Measurements from ENCODE around the gene CAPN2.

CAPN2 gene

GRCh38 chr1:223758734-223759133 is 46.4 kb downstream of the CAPN2 start:
- no peaks in the 10 kb centered on the region for H3K36me3 ChIP-seq (ENCODE audit: insufficient read depth)

GRCh38 chr1:223759273-223759672 is 46.9 kb downstream of the CAPN2 start:
- Histone ChIP-seq H3K4me2 (no peak overlapping the region), H3K36me3 (ENCODE audit: insufficient read depth) (no peaks in the 10 kb centered on the region)

More at GRCh38 chr1:223758734-223759133, 46.4 kb downstream of the CAPN2 start:
- Histone ChIP-seq H3K4me3 (IDR thresholded peaks at IDR 0.05; ENCODE audit: insufficient read depth, low read depth, low read length) (no peak overlapping the region), H3K4me2 (no peak overlapping the region), H3K79me2 (ENCODE audit: insufficient read depth, low read depth) (no peaks in the 10 kb centered on the region), H4K20me1 (ENCODE audit: insufficient read depth) (no peaks in the 10 kb centered on the region), H3K27ac (no peak overlapping the region), H2AFZ (ENCODE audit: low read depth) (no peak overlapping the region), H3K27me3 (ENCODE audit: insufficient read depth, low read depth) (no peaks in the 10 kb centered on the region), H3K9ac (no peak overlapping the region), H3K4me1 (ENCODE audit: low read depth, poor library complexity, severe bottlenecking) (no peaks in the 10 kb centered on the region)
- no peak for TF ChIP-seq CTCF (conservative IDR thresholded peaks at IDR 0.05; ENCODE audit: low read depth, low read length)

GRCh38 chr1:223760833-223761232 is 48.5 kb downstream of the CAPN2 start:
- Histone ChIP-seq H3K79me2 (ENCODE audit: insufficient read depth, low read depth) (no peaks in the 10 kb centered on the region), H3K4me3 (IDR thresholded peaks at IDR 0.05; ENCODE audit: insufficient read depth, low read depth, low read length) (no peak overlapping the region), H3K27ac (no peak overlapping the region), H3K4me1 (ENCODE audit: low read depth, poor library complexity, severe bottlenecking) (no peaks in the 10 kb centered on the region), H3K27me3 (ENCODE audit: insufficient read depth, low read depth) (no peaks in the 10 kb centered on the region), H2AFZ (ENCODE audit: low read depth) (no peak overlapping the region), H3K4me2 (no peak overlapping the region), H4K20me1 (ENCODE audit: insufficient read depth) (no peaks in the 10 kb centered on the region), H3K9ac (no peak overlapping the region), H3K36me3 (ENCODE audit: insufficient read depth) (no peaks in the 10 kb centered on the region)
- TF ChIP-seq CTCF (conservative IDR thresholded peaks at IDR 0.05; ENCODE audit: low read depth, low read length), result no peak

More at GRCh38 chr1:223759273-223759672, 46.9 kb downstream of the CAPN2 start:
- no peaks in the 10 kb centered on the region for H3K79me2 ChIP-seq (ENCODE audit: insufficient read depth, low read depth)
- H3K9ac ChIP-seq, result no peak overlapping the region
- TF ChIP-seq CTCF (conservative IDR thresholded peaks at IDR 0.05; ENCODE audit: low read depth, low read length), result no peak
- H3K4me3 ChIP-seq (IDR thresholded peaks at IDR 0.05; ENCODE audit: insufficient read depth, low read depth, low read length), result no peak overlapping the region
- H3K27me3 ChIP-seq (ENCODE audit: insufficient read depth, low read depth), result no peaks in the 10 kb centered on the region
- no peak overlapping the region for H2AFZ ChIP-seq (ENCODE audit: low read depth)
- H4K20me1 ChIP-seq (ENCODE audit: insufficient read depth), result no peaks in the 10 kb centered on the region
- no peaks in the 10 kb centered on the region for H3K4me1 ChIP-seq (ENCODE audit: low read depth, poor library complexity, severe bottlenecking)
- H3K27ac ChIP-seq, result no peak overlapping the region

- no peak for TF ChIP-seq CTCF (conservative IDR thresholded peaks at IDR 0.05; ENCODE audit: low read depth, low read length)
- Histone ChIP-seq H3K4me1 (ENCODE audit: low read depth, poor library complexity, severe bottlenecking) (no peaks in the 10 kb centered on the region), H3K36me3 (ENCODE audit: insufficient read depth) (no peaks in the 10 kb centered on the region)
These were observed 49.1 kb downstream of the CAPN2 start for GRCh38 chr1:223761411-223761810.

More at GRCh38 chr1:223761411-223761810, 49.1 kb downstream of the CAPN2 start:
- Histone ChIP-seq H4K20me1 (ENCODE audit: insufficient read depth) (no peaks in the 10 kb centered on the region), H3K9ac (no peak overlapping the region), H3K27ac (no peak overlapping the region), H3K4me2 (no peak overlapping the region), H3K4me3 (IDR thresholded peaks at IDR 0.05; ENCODE audit: insufficient read depth, low read depth, low read length) (no peak overlapping the region), H3K27me3 (ENCODE audit: insufficient read depth, low read depth) (no peaks in the 10 kb centered on the region), H2AFZ (ENCODE audit: low read depth) (no peak overlapping the region), H3K79me2 (ENCODE audit: insufficient read depth, low read depth) (no peaks in the 10 kb centered on the region)
